ENCODE data around the gene TM7SF2. TPM values are rescaled to one million over a fixed set of nuclear protein-coding genes. Genes with fewer than 3 reads are reported as not detected.

Gene TM7SF2
- total RNA-seq, 1 experiment from 2014 or later, result 74.8 TPM

DNA sequence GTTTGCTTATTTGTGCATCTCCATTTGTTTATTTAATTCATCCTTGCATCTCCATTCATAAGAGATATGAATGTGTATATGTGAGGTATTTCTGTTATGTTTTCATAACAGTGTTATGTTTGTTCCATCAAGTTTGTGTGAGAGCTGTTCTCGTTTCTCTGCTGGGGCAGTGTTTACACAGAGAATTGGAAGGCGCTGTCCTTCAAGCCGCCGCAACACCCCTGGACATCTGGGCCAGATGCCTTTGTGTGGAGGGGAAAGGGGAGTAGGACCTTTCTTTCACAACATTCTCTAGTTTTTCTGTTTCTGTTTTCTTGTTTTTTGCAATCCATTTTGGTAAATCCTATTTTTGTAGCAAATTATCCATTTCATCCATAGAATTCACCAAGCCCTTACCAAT, 7.0 kb upstream of the TM7SF2 start:
- H4K8ac ChIP-seq (replicated peaks; ENCODE audit: insufficient read length, low read depth, low read length), result no peak overlapping the region
- no peak overlapping the region for H2BK15ac ChIP-seq (ENCODE audit: low read depth, low read length)
- Mint-ChIP-seq H3K36me3 (ENCODE audit: insufficient read depth in 1 of 3, low read depth in 3 of 3) (peaks cover 0 to 12% (median 5%) of the 10 kb centered on the region in 3 experiments; a peak in 5 of 7 replicates), H3K4me1 (no peaks in the 10 kb centered on the region), H3K27me3 (ENCODE audit: low read depth) (no peaks in the 10 kb centered on the region), H3K27ac (no peak overlapping the region), H3K4me3 (no peak overlapping the region), H3K9me3 (no peaks in the 10 kb centered on the region)
- H2AFZ ChIP-seq (ENCODE audit: low read length), result no peak overlapping the region
- no CpG with 5 or more reads among the region's 4 CpGs for WGBS (ENCODE audit: extremely low coverage, insufficient read length, low lambda C conversion rate)
- no peak for TF ChIP-seq CTCF (conservative IDR thresholded peaks at IDR 0.05)
- H3K23me2 ChIP-seq (ENCODE audit: insufficient read length, low read depth, low read length, poor library complexity, severe bottlenecking), result no peaks in the 10 kb centered on the region
- no peak overlapping the region for H3K4me2 ChIP-seq (ENCODE audit: insufficient read depth, insufficient read length, low read length)
- no peak overlapping the region for H2BK120ac ChIP-seq (ENCODE audit: low read depth, low read length, poor library complexity, severe bottlenecking)
- H3T11ph ChIP-seq (ENCODE audit: low read length), result no peak overlapping the region
- H3K9ac ChIP-seq (ENCODE audit: extremely low read depth, insufficient read length, low read length), result no peak overlapping the region
- no peaks in the 10 kb centered on the region for H3K79me1 ChIP-seq (ENCODE audit: insufficient read depth, low read depth, low read length, poor library complexity, severe bottlenecking)
- H4K91ac ChIP-seq (ENCODE audit: insufficient read length, low read depth, low read length), result no peak overlapping the region
- no peak overlapping the region for H4K5ac ChIP-seq (ENCODE audit: insufficient read length, low read depth, low read length)
- H3K14ac ChIP-seq (ENCODE audit: insufficient read depth, low read length), result no peak overlapping the region
- no peak overlapping the region for H3K56ac ChIP-seq (ENCODE audit: insufficient read length, low read depth, low read length)
- no peak overlapping the region for H3K23ac ChIP-seq (ENCODE audit: insufficient read length, low read depth, low read length)
- H3K79me2 ChIP-seq (ENCODE audit: insufficient read depth, low read length), result no peaks in the 10 kb centered on the region
- no peak overlapping the region for H2BK20ac ChIP-seq (ENCODE audit: low read depth, low read length, poor library complexity, severe bottlenecking)
- no peak overlapping the region for H2BK5ac ChIP-seq (ENCODE audit: insufficient read length, low read length)
- H3K18ac ChIP-seq (ENCODE audit: insufficient read length, low read depth, low read length), result no peak overlapping the region
- H2AK5ac ChIP-seq (ENCODE audit: insufficient read length, low read length), result no peak overlapping the region
- no peaks in the 10 kb centered on the region for H4K20me1 ChIP-seq (ENCODE audit: control insufficient read depth, insufficient read depth, insufficient read length)
- H3K4me1 ChIP-seq (ENCODE audit: insufficient read depth, low read length), result no peaks in the 10 kb centered on the region
- DNase-seq, result no peak
- no peaks in the 10 kb centered on the region for H3K27me3 ChIP-seq (ENCODE audit: insufficient read depth, low read length)
- no peak overlapping the region for H3K4ac ChIP-seq (ENCODE audit: low read depth, low read length)
- no peak overlapping the region for H3K27ac ChIP-seq (ENCODE audit: insufficient read length, low read depth, low read length)
- H2BK12ac ChIP-seq (ENCODE audit: insufficient read length, low read depth, low read length), result no peak overlapping the region
- H3K9me3 ChIP-seq (ENCODE audit: control insufficient read depth, low read depth, low read length), result no peaks in the 10 kb centered on the region
